Coronary artery (tissue), 2 donors: ENCODE measurements around the gene GUCA2A.

Experiments
- DNase-seq: peaks from one replicate; pipeline ENCODE4 v3.0.0-alpha.2; 2017; ENCODE audit warnings: low spot score
- H3K27ac ChIP-seq, 2 donors: fragments of 200-600 bp; sonication (generic); one replicate each; pipeline ENCODE4 v1.5.1; 2016 to 2019
- H3K4me3 ChIP-seq: fragments of 200-600 bp; sonication (generic); 2 replicates; pipeline ENCODE4 v1.5.1; 2016; ENCODE audit warnings: mild to moderate bottlenecking, moderate library complexity
- CTCF ChIP-seq: fragments of 200-600 bp; sonication (generic); IDR thresholded peaks from one replicate; pipeline ENCODE4 v1.5.1; 2019; ENCODE audit warnings: antibody characterized with exemption

GUCA2A gene

GRCh38 chr1:42170779-42171621 is 6.5 kb upstream of the GUCA2A start:
- Histone ChIP-seq H3K27ac (no peak overlapping the region), H3K4me3 (no peak overlapping the region)
- TF ChIP-seq CTCF: no peak
- DNase-seq: peak; percentile 58

GRCh38 chr1:42168763-42169162 is 4.2 kb upstream of the GUCA2A start:
- H3K27ac ChIP-seq: no peak overlapping the region
- no peak overlapping the region for H3K4me3 ChIP-seq
- TF ChIP-seq CTCF: no peak
- no peak for DNase-seq

- no peak for DNase-seq
- Histone ChIP-seq H3K4me3 (no peak overlapping the region), H3K27ac (no peak overlapping the region)
- no peak for TF ChIP-seq CTCF
Measured at GRCh38 chr1:42168391-42168670, 3.8 kb upstream of the GUCA2A start.

DNA sequence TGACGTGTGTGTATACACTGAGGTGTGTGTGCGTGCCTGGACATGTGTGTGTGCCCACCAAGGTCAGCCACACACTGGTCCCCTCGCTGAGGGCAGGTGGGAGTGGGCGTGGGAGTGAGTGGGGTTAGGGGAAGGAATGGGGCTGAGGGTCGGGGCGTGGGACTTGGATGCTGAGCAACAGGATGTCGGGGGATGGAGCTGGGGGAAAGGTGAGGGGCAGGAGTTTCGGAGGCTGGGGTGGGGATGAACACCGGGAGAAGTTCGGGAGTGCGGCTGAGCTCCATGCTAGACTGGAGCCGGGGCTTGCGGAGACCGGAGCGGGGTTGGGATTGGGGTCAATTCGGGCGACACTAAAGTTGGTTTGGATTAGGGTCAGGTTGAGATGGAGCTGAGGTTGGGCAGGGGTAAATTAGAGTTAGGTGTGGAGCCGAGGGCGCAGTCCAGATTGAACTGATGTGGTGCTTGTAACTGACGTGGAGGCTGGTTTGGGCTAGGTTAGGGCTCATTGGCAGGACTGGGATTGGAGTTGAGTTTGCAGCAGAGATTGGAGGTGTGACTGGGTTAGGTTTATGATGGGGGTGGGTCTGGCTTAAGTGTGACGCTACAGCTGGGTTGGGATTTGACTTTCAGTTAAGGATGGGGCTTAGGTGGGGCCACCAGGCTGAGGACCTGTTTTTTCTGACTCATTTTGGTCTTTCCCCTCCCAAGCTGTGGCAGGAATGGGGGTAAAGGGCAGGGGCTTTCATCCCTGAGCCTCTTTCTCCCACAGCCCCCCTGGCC is 3.3 kb upstream of the GUCA2A start:
- no peak for TF ChIP-seq CTCF
- H3K4me3 ChIP-seq: no peak overlapping the region
- peak; percentile 58 for DNase-seq
- H3K27ac ChIP-seq: no peak overlapping the region

GRCh38 chr1:42165511-42166210 is 1.1 kb upstream of the GUCA2A start:
- TF ChIP-seq CTCF: no peak
- DNase-seq: no peak
- Histone ChIP-seq H3K27ac (no peak overlapping the region), H3K4me3 (no peak overlapping the region)

DNA sequence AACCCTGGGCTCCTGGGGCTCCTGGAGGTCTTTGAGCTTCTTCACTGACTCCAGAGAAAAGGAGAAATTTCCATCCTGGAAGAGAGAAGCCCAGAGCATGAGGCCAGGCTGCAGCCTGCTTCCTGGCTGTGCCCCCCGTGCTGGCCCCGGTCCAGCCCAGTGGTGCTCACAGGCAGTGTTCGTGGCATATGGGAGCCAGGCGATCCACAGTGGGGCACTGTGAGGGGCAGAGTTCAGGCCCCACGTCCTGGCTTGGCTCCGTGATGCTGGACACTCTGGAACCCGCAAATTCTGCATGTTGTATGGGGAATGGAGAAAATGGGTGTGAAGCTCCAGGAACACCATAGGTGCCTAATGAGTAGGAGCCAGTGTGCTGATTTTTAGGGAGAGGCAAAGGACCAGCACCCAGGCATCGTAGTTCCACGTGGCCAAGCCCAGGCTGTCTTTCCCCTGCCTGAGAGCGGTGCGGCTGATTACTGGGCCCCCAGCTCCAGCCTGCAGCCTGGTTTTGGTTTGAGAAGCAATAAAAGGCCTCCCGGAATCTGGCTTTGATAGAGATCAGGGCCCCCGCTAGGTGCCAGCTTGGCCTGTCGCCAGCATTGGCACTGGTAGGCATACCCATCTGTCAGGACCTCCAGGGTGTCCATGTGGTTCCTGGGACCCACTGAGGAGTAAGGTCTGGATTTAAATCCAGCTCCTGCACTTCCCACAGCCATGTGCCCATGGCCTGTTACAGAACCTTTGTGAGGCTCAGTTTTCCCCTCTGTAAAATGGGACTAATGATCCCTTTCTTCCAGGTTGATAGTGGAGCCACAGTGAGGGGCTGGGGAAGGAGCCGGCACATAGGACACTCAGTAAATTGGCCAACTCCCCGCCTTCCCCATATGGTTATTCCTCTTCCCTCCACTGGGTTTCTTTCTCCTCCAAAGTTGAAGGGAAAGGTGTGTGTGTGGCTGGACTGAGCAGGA is 725 bp downstream of the GUCA2A start:
- no peak overlapping the region for H3K27ac ChIP-seq
- no peak overlapping the region for H3K4me3 ChIP-seq
- DNase-seq: no peak
- TF ChIP-seq CTCF: no peak
